ENCODE results near the gene SIGMAR1.
"Not testable (repeated sequence)": the region's sequence is repeated elsewhere in the genome, so short reads cannot be mapped to it uniquely, and the experiment has no call there.

Gene SIGMAR1

DNA sequence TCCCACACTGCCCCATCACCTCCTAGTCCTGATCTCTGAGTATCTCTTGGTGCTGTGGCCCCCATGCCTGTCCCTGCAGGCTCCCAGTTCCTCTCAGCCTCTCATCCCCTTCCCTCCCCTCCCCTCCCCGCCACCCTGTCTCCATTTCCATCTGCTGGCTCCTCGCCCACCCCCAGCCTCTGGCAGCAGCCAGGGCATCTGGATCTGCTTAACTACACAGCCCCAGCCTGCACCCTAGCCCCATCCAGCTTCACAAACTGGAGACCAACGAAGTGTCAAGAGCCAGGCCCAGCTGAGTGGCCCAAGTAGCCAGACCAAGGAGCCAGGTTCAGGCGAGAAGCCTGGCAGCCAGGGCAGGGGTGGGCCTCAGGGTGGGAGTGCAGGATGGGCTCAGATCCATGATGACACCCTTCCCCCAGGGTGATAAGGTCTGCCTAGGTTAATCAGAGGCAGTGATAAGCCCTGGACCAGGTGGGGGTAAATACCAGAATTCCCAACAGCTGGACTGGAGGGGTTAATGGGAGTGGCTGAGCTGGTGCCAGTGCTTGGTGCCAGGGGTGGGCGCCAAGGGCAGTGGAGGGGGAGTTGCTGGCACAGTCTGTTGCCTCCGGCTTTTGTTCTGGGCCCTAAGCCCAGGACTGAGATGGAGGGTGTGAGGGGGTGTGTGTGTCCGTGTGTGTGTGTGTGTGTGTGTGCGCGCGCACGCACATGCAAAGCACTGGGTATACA, 16.9 kb upstream of the SIGMAR1 start:
- no peak for DNase-seq (ENCODE audit: low read depth, low spot score)

DNA sequence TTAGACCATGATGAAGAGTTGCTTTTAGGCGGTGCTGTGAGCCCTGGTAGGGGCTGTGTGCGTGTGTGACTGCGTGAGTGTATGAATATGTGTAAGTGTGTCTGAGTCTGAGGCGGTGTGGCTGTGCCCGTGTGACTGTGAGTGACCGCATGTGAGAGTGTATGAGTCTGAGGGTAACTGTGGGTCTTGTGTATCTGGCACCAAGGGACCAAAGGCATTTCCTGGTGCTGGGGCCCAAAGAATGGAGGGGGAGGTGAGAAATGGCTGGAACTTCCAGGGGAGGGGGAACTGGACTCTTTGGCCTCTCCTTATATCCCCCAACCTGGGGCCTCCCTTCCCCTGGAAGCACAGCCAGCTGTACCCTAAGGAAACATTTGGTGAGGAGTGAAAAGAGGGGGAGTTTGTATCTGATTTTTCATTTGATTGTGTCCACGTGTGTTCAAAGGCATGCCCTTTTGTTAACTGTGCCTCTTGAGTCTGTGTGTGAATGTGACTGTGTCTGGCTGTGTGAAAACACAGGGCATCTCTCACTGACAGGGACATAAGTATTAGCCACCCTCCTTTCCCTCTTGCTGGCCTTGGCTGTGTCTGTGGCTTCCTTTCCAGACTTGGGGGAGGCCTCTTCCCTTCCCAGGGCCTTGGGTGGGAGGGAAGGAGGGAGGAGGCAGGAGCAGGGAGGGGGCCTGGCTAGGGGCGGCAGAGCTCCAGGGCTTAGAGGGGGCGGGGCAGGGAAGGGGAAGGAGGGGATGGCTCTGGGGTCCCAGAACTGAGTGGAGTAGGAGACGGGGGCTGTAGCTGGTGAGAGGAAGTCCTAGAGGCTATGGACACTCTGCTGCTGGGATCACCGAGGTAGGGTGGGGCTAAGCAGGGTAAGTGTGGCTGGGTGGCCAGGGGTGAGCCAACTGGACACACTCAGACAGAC, 15.8 kb upstream of the SIGMAR1 start:
- no peak for DNase-seq (ENCODE audit: low read depth, low spot score)

DNA sequence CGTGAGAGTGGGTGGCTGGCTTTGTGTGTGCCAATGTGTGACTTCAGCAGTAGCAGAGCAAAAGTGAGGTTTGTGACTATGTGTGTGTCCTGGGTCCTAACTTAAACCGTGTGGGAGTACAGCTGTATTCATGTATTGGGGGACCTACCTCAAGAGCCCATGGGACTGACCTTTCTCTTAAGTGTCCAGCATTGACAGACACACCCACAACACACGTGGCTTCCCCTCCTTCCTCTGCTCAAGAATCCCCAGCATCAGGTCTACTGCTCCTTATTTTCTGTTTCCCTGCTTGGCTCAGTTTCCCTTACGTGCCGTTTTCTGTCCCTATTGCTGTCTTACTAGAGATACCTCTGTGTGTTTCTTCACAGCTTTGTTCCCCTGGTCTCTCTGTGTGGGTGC, 15.0 kb upstream of the SIGMAR1 start:
- no peak for DNase-seq (ENCODE audit: low read depth, low spot score)

DNA sequence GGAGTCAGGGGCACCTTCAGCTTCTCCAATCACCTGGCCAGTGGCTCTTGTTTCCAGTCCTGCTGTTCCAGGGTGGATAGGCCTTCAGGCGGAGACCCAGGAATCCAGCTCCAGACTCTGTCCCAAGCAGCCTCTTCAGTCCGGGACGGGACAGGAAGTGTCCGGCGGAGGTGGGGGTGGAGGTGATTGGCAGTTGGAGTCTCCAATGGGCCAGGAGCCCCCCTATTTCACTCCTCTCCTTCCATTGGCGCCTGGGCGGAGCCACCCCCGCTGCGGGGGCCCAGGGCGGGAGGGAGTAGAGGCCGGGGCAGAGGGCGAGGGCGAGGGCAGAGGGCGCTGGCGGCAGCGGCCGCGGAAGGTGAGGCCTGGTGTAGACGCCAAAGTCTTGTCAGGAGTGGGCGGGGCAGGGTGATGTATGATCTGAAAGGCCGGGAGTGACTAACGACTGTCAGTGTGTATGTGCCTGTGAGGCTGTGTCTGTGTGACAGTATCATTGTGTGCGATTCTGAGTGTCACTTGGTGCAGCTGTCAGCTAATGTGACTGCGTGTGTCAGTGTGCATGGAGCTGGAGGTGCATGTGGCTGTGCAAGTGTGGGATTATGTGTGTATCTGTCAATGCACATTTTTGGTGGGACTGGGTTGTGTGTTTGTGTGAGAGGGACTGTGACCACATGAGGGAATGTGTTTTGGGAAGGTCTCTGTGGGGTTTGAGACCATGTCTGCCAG, 14.5 kb upstream of the SIGMAR1 start, which contains the start of gene IL11RA:
Gene IL11RA, plus strand, starts transcription at position 310 of the 726 bp plus-strand sequence. CDS start 3,033 bp downstream, outside the sequence.
- DNase-seq (ENCODE audit: low read depth, low spot score), result peak; percentile 90

DNA sequence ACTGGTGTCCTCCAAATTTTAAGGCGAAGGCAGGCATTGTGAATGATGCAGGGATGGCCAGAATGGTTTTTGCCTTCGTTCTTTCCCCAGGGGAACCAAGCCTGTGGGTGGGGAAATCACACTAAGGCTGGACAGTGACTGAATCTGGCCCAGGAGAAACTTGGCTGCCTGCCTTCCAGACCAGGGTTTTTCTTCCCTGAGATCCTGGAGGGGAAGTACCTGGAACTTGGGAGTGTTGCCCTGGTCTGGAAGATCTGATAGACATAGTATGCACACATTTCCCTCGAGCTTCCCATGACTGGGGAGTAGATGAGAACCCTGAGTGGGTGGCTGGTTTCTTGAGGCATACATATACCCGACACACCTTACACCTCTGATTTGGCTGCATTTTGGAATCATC, 13.7 kb upstream of the SIGMAR1 start:
- no peak for DNase-seq (ENCODE audit: low read depth, low spot score)

DNA sequence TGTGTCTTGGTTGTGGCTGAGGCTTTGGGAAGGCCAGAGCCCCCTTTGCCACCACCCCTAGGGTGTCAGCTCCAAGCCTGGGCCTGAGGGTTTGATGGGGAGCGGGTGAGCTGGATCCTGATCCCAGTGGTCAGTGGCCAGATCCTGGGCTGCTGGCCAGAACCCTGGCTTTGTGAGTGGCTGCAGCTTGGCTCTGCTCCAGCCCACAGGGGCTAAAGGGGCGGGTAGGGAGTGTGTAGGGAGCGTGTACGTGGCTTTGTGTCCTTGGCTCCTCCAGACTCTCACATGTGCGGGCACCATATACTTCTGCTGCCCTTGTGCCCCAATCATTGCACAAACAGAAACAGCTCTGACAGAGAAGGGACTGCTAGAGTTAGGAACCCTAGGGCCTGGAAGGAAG, 13.2 kb upstream of the SIGMAR1 start:
- DNase-seq (ENCODE audit: low read depth, low spot score), result no peak

DNA sequence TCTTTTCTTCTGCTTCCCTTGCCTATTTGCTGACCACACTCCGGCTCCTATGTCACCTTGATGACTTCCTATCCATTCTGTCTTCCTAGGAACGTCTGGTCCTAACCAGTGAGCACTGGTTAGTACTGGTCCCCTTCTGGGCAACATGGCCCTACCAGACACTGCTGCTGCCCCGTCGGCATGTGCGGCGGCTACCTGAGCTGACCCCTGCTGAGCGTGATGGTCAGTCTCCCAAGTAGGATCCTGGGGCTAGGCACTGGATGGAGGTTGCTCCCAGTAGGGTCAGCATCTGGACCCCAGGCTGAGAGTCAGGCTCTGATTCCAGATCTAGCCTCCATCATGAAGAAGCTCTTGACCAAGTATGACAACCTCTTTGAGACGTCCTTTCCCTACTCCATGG, 11.1 kb upstream of the SIGMAR1 start:
- DNase-seq (ENCODE audit: low read depth, low spot score), result no peak

DNA sequence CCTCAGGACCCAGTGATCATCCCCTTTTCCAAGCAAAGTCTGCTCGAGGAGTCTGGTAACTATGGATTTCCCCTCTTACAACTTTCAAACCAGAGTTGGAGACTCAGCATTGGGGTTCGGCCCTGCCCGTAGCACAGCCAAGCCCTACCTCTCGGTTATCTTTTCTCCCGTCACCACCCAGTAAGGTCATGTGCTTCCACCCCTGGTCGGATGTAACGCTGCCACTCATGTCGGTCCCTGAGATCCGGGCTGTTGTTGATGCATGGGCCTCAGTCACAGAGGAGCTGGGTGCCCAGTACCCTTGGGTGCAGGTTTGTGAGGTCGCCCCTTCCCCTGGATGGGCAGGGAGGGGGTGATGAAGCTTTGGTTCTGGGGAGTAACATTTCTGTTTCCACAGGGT, 10.1 kb upstream of the SIGMAR1 start:
- no peak for DNase-seq (ENCODE audit: low read depth, low spot score)

DNA sequence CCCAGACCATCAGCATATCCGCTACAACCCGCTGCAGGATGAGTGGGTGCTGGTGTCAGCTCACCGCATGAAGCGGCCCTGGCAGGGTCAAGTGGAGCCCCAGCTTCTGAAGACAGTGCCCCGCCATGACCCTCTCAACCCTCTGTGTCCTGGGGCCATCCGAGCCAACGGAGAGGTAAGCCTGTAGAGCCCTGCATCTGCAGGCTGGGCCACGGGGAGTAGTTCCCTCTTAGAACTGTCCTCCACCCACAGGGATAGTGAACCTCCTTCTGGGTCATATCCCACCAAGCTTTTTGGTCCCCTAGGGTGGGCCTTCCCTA, 9.5 kb upstream of the SIGMAR1 start:
- no peak for DNase-seq (ENCODE audit: low read depth, low spot score)

DNA sequence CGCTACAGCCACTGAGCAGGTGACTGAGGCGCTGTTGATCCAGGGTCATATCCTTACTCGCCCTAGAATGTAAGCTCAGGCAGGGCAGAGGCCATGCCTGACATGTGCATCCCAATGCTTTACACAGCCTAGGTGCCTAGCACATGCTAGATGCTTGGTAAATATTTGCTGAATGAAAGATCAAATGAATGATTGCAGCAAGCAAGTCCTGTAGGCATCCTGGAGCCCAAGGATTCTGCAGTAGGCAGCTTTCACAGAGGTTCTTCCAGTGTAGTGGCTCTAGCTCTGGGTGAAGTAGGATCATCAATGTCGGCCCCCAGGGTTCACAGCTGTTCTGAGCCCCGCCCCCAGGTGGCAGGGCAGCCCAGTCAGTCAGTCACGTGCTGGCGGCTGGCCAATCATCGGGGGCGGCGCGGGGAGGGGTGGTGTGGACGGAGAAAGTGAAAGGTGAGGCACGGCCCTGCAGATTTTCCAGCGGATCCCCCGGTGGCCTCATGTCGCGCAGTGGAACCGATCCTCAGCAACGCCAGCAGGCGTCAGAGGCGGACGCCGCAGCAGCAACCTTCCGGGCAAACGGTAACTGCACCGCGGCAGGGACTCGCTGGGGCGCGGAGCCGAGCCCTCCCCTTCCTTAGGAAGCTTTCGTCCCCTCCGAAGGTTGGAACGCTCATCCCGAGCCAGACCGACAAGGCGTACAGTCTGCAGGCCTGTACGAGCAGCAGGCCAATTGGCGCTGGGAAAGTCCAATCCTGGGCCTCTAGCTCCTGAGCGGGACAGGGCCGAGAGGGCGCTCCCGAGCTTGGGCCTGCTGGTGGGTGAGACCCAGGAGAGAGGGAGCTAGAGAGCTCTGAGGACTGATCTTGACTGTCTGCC, 8.9 kb upstream of the SIGMAR1 start, which contains the start of gene GALT:
Gene GALT, plus strand, starts transcription at position 465 of the 873 bp plus-strand sequence. Its CDS starts 30 bp downstream, at position 495.
- DNase-seq (ENCODE audit: low read depth, low spot score), result no peak

DNA sequence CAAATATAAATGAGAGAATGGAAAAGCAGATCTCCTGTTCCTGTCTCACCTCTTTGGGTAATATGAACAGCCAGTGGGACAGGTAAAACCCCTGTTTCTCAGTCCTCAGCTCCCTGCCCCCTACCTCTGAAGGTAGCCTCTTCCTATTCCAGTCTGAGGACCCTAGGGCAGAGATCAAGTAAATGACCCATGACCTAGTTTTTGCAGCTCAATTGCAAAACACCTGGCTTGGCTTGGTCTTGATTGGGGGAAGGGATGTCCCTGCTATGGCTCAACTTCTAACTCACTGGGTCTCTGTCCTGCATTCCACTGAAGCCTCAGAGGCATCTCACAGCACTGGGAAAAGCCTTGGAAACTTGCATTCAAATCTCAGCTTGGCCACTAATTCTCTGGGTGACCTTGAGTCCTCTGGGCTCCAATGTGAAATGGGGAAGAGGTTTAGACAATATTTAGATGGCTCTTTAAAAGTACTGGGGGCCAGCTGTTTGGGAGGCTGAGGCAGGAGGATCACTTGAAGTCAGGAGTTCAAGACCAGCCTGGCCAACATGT, 7.3 kb upstream of the SIGMAR1 start:
- DNase-seq (ENCODE audit: low read depth, low spot score), result no peak

DNA sequence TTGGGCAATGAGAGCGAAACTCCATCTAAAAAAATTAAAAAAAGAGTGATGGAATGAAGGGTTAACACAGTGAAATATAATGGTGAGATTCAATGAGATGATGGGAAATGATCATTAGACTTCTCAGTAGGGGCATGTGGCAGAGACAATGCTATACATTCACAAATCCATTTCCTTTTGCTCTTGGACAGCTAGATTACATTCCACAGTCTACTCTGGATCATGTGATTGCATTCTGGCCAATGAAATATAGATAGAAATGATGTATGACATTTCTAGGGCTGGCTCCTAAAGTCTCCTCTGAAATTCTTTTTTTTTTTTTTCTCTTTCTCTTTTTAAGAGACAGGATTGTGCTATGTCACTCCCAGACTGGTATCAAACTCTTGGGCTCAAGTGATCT, 5.1 kb upstream of the SIGMAR1 start:
- DNase-seq (ENCODE audit: low read depth, low spot score), result no peak

DNA sequence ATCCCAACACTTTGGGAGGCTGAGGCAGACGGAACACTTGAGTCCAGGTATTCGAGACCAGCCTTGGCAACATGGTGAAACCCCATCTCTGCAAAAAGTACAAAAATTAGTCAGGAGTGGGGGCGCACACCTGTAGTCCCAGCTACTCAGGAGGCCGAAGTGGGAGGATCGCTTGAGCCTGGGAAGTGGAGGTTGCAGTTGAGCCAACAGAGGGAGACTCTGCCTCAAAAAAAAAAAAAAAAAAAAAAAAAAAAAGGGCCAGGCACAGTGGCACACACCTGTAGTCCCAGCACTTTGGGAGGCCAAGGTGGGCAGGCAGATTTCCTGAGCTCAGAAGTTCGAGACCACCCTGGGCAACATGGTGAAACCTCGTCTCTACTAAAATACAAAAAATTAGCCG, 1.7 kb upstream of the SIGMAR1 start:
- not testable (repeated sequence) for DNase-seq (ENCODE audit: low read depth, low spot score)

DNA sequence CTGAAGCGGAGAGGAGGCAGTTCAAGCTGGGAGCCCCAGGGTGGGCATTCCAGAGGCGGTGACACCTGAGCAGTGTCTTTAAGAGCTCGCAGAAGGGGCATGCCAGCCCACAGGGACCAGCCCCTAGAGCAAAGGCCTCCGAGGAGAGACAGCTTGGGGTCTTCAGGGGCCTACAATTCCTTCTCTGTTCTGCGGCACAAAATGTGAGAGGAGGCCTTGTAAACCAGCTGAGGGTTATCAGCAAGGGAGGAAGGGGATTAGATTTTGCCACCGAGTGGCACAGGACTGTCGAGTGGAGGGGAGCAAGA, 505 bp upstream of the SIGMAR1 start:
- no peak for DNase-seq (ENCODE audit: low read depth, low spot score)

DNA sequence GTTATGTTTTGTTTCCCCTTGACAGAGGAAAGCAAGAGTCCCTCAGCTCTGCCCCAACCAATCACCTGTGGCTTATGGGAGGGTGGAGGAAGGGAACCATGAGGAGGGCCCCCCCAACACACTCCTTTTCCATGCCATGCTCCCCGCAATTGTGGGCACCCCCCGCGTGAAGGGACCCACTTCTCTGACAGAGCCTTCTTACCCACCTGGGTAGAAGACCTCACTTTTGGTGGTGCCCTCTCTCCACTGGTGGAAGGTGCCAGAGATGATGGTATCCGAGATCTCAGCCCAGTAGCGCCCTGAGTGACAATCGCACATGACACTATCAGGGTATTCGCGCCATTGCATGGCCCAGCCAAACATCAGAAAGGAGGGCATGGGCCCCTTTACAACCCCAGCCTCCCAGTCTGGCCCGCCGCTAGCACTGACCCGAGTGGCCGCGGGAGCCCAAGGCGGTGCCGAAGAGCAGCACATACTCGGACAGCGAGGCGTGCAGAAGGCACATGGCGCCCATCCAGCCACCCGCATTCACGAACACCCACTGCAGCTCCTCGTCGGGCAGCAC, 714 bp downstream of the SIGMAR1 start:
- no peak for DNase-seq (ENCODE audit: low read depth, low spot score)

DNA sequence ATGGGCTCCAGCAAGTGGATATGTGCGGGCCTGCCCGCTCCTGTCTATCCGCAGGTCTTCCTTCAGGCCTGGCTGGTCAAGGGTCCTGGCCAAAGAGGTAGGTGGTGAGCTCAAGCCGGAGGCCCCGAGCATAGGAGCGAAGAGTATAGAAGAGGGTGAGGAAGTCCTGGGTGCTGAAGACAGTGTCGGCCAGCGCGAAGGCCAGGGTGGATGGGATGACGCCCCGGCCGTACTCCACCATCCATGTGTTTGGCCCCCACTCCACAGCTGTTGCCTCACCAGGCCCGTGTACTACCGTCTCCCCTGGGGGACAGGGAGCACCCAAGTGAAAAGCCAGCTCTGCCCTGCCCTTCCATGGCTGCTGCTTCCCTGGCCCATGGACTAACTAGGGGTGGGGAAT, 2.0 kb downstream of the SIGMAR1 start:
- no peak for DNase-seq (ENCODE audit: low read depth, low spot score)

DNA sequence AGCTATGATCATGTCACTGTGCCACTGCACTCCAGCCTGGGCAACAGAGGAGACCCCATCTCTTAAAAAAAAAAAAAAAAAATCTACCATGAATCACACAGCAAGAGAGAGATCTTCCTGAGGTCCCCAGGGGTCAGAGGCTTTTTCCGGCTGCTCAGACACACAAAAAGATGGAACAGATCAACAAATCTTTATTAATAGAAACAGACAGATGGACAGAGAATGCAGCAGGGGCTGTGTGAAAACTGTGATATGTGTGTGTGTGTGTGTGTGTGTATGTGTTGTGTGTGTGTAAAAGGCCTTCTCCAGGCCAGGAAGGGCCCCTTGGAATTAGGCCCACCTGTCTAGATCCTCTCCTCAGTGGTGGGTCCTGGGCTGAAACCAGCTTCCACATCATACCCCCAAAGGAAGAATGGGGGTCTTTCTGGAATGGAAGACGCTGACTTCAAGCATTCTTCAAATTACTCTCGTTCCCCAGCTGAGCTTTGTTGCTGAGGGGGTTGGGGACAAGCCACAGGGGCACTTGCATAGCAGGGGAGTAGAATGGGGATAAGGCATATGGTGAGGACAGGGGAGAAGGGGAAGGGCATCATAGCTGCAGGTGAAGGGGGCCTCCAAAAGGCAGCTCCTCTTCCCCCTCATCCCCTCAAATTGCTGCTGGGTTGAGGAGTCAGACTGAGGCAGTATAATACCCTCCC, 2.9 kb downstream of the SIGMAR1 start:
- no peak for DNase-seq (ENCODE audit: low read depth, low spot score)

DNA sequence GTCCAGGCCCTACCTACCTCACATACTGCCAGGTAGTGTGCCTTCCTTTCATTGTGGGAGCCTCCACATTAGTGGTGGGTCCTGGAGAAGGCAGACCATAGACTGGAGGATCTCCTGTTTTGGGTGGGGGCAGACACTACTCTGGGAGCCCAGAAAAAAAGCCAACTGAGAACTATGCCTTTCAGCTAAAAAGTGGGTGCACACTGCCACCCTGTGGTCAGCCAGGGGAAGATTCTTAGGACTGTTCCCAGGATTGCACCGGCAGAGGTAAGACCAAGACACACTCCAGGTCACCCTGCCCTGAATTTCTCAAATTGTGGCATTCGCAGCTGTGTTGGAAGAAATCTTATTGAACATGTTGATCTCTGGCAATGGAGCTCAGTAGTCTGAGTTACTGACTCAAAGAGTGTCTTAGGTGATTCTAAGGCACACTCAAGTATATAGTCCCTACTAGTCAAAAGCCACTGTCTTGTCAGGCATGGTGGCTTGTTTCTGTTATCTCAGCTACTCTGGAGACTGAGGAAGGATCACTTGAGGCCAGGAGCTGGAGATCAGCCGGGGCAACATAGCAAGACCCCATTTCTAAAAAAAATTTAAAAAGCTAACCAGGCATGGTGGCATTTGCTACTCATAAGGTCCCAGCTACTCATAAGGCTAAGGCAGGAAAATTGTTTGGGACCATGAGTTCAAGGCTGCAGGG, 3.6 kb downstream of the SIGMAR1 start:
- no peak for DNase-seq (ENCODE audit: low read depth, low spot score)

DNA sequence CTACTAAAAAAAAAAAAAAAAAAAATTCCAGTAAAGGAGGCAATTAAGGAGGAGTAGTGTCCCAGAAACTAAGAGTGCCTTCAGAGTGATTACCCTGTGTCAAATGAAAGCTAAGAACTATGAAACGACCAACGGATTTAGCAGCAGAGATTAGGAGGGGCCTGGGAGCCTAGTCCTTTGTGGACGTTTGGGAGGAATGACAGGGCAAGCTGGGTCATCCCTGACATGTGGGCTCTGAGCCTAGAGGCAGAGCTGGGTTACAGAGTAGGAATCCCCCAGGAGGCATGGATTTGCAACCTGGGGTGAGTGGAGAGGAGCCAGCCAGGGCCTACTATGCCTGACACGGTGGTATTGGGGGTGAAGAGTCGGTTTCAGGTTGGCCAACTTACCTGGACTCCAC, 4.4 kb downstream of the SIGMAR1 start:
- DNase-seq (ENCODE audit: low read depth, low spot score), result no peak

Data from iPS DF 19.7 (cell line).